IMR-90 (cell line): Measurements from ENCODE around the gene PTMS.

Experiments
- BHLHE40 ChIP-seq: fragments of 150-350 bp; IDR thresholded peaks from 2 replicates; pipeline ENCODE4 v1.6.1; 2016; ENCODE audit warnings: mild to moderate bottlenecking, low read depth, low read length
- CEBPB ChIP-seq: IDR thresholded peaks from 2 replicates; pipeline ENCODE4 v1.6.1; 2012; ENCODE audit warnings: low read depth, low read length, improper control_type of control experiment
- CHD1 ChIP-seq: IDR thresholded peaks from 2 replicates; pipeline ENCODE4 v1.6.1; 2012; ENCODE audit warnings: low read depth, low read length, improper control_type of control experiment
- CTCF ChIP-seq: conservative IDR thresholded peaks from 2 replicates; pipeline ENCODE4 v1.5.1; 2012; ENCODE audit warnings: mild to moderate bottlenecking, low read depth, low read length, improper control_type of control experiment
- ELK1 ChIP-seq: fragments of 150-350 bp; IDR thresholded peaks from 2 replicates; pipeline ENCODE4 v1.6.1; 2016; ENCODE audit warnings: low read depth, mild to moderate bottlenecking, low read length, moderate library complexity, borderline replicate concordance
- FOS ChIP-seq: fragments of 150-350 bp; IDR thresholded peaks from 2 replicates; pipeline ENCODE4 v1.6.1; 2016; ENCODE audit warnings: low read depth, low read length
- MAFK ChIP-seq: IDR thresholded peaks from 2 replicates; pipeline ENCODE4 v1.6.1; 2012; ENCODE audit warnings: low read depth, low read length, improper control_type of control experiment
- MAZ ChIP-seq: IDR thresholded peaks from 2 replicates; pipeline ENCODE4 v1.6.1; 2012; ENCODE audit warnings: low read depth, mild to moderate bottlenecking, low read length, improper control_type of control experiment, moderate library complexity, borderline replicate concordance
- MXI1 ChIP-seq: IDR thresholded peaks from 2 replicates; pipeline ENCODE4 v1.6.1; 2012; ENCODE audit warnings: low read depth, mild to moderate bottlenecking, low read length, moderate library complexity, borderline replicate concordance
- POLR2A ChIP-seq: IDR thresholded peaks from 2 replicates; pipeline ENCODE4 v1.6.1; 2012; ENCODE audit warnings: mild to moderate bottlenecking, low read depth, low read length
- RAD21 ChIP-seq: IDR thresholded peaks from 2 replicates; pipeline ENCODE4 v1.6.1; 2012; ENCODE audit warnings: low read length, improper control_type of control experiment
- RCOR1 ChIP-seq: IDR thresholded peaks from 2 replicates; pipeline ENCODE4 v1.6.1; 2012; ENCODE audit warnings: mild to moderate bottlenecking, low read length, improper control_type of control experiment; ENCODE audit not compliant: insufficient replicate concordance
- SMC3 ChIP-seq: fragments of 150-350 bp; IDR thresholded peaks from 2 replicates; pipeline ENCODE4 v1.6.1; 2016; ENCODE audit warnings: low read depth, mild to moderate bottlenecking, antibody characterized with exemption, low read length, moderate library complexity
- USF2 ChIP-seq: fragments of 150-350 bp; IDR thresholded peaks from 2 replicates; pipeline ENCODE4 v1.6.1; 2017; ENCODE audit warnings: mild to moderate bottlenecking, antibody characterized with exemption, low read length, low read depth

- TF ChIP-seq CTCF (no peak), RAD21 (no peak), BHLHE40 (no peak), FOS (no peak), MAFK (no peak), ELK1 (no peak), CEBPB (no peak), MXI1 (peak; percentile 93), MAZ (no peak), CHD1 (no peak), RCOR1 (no peak), POLR2A (no peak), SMC3 (no peak), USF2 (peak; percentile 44; the same call in 1 of the 2 replicates)
Measured at GRCh38 chr12:6767353-6768319, 1.5 kb downstream of the PTMS start.
